Neuron (in vitro differentiated cells): Measurements from ENCODE around the gene ACAT1.
"Not testable (repeated sequence)": the region's sequence is repeated elsewhere in the genome, so short reads cannot be mapped to it uniquely, and the experiment has no call there.

ENCODE experiments used
- H2AFZ ChIP-seq: one replicate; pipeline ENCODE4 v1.6.1; 2013; ENCODE audit warnings: low read depth, mild to moderate bottlenecking, inconsistent platforms, low read length, moderate library complexity
- H3K27me3 ChIP-seq: one replicate; pipeline ENCODE4 v1.6.1; 2013; ENCODE audit warnings: low read length; ENCODE audit not compliant: insufficient read depth
- H3K36me3 ChIP-seq: one replicate; pipeline ENCODE4 v1.6.1; 2013; ENCODE audit warnings: low read length; ENCODE audit not compliant: insufficient read depth
- H3K4me1 ChIP-seq: one replicate; pipeline ENCODE4 v1.6.1; 2013; ENCODE audit warnings: low read length; ENCODE audit not compliant: insufficient read depth
- H3K4me3 ChIP-seq: 2 replicates; pipeline ENCODE4 v1.5.1; 2013; ENCODE audit warnings: mild to moderate bottlenecking, low read length, moderate library complexity
- H3K9me3 ChIP-seq: one replicate; pipeline ENCODE4 v1.6.1; 2013; ENCODE audit warnings: low read length

The ACAT1 gene

DNA sequence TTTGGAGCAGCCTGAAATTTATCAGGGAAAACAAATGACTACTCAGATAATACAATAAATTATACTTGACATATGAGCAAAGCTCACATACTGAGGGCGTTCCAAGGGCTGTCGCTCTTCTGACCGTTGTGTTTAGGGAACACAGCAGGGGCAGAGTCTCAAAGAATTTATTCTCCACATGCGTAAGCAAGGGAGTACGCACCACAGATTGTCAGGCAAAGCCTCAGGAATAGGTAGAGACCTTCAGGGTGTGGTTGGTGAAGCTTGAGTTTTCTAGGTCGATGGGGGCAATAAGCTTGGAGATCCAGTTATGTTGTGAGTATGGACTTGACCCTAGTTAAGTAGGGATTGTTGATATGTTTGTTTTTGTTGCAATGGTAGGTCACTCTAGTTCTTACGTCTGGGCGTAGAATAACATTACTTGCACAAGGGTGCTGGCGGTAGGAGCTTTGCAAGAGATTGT, 830 bp downstream of the ACAT1 start:
- H3K4me3 ChIP-seq: peak overlapping the region; percentile 88
- peak overlapping the region; percentile 98 for H2AFZ ChIP-seq
- no peaks in the 10 kb centered on the region for H3K27me3 ChIP-seq
- H3K9me3 ChIP-seq: no peaks in the 10 kb centered on the region
- peaks cover 6% of the 10 kb centered on the region for H3K4me1 ChIP-seq
- no peaks in the 10 kb centered on the region for H3K36me3 ChIP-seq

GRCh38 chr11:108125096-108125495, 3.7 kb downstream of the ACAT1 start:
- Histone ChIP-seq H3K27me3 (no peaks in the 10 kb centered on the region), H3K4me1 (peaks cover 6% of the 10 kb centered on the region), H3K36me3 (peaks cover 6% of the 10 kb centered on the region), H2AFZ (no peak overlapping the region), H3K4me3 (no peak overlapping the region), H3K9me3 (no peaks in the 10 kb centered on the region)

DNA sequence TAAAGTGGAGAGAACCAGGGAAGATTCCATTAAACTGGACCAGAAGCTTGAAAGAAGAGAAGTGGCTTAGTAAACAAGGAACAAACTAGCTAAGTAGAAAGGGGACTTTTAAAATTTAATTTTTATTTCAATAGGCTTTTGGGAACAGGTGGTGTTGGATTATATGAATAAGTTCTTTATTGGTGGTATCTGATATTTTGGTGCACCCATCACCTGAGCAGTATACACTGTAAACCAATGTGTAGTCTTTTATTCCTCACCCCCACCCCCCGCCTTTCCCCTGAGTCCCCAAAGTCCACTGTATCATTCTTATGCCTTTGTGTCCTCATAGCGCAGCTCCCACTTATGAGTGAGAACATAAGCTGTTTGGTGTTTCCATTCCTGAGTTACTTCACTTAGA, 7.4 kb downstream of the ACAT1 start:
- Histone ChIP-seq H3K27me3 (no peaks in the 10 kb centered on the region), H3K9me3 (no peaks in the 10 kb centered on the region), H3K4me1 (no peaks in the 10 kb centered on the region), H3K4me3 (no peak overlapping the region), H3K36me3 (peaks cover 11% of the 10 kb centered on the region), H2AFZ (no peak overlapping the region)

- no peaks in the 10 kb centered on the region for H3K27me3 ChIP-seq
- H3K4me1 ChIP-seq: no peaks in the 10 kb centered on the region
- no peak overlapping the region for H2AFZ ChIP-seq
- no peaks in the 10 kb centered on the region for H3K9me3 ChIP-seq
- H3K4me3 ChIP-seq: no peak overlapping the region
- H3K36me3 ChIP-seq: peaks cover 28% of the 10 kb centered on the region
Measured at GRCh38 chr11:108131993-108132392, 10.6 kb downstream of the ACAT1 start.

DNA sequence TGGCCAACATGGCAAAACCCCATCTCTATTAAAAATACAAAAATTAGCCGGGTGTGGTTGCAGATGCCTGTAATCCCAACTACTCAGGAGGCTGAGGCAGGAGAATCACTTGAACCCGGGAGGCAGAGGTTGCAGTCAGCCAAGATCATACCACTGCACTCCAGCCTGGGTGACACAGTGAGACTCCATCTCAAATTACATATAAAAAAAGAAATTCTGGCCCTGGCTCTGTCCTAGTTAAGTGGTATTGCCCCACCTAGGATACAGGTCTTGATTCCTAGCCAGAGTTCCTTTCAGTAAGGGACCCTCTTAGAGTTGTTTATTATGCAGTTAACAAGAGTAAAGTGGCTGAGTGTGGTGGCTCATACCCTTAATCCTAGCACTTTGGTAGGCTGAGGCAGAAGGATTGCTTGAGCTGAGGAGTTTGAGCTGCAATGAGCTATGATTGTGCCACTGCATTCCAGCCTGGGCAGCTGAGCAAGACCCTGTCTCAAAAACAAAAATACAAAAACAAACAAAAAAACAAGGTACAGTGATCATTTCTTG, 11.7 kb downstream of the ACAT1 start:
- not testable (repeated sequence) for H2AFZ ChIP-seq, H3K9me3 ChIP-seq, H3K27me3 ChIP-seq, H3K4me1 ChIP-seq, H3K4me3 ChIP-seq
- peaks cover 28% of the 10 kb centered on the region for H3K36me3 ChIP-seq

- Histone ChIP-seq H2AFZ (no peak overlapping the region), H3K27me3 (no peaks in the 10 kb centered on the region), H3K9me3 (no peaks in the 10 kb centered on the region), H3K4me1 (no peaks in the 10 kb centered on the region), H3K4me3 (no peak overlapping the region), H3K36me3 (peaks cover 36% of the 10 kb centered on the region)
Measured at GRCh38 chr11:108135845-108136544, 14.6 kb downstream of the ACAT1 start.

DNA sequence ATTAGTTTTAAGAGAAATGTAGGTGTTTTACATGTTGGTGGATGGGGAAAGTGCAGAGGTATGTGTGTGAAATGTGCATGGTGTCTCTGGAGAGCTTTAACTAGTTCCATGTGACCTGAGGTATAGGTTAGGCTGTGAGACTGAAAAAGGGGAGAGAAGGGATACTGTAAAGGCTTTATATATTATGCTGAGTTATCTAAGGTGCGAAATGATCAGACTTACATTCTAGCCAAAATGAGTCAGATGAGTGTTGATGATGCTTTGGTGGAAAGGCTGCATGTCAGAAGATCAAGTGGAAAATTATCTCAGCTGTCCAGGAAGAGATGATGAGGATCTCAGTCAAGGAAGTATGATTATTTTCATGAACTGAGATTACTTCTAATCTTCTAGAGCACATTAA, 15.8 kb downstream of the ACAT1 start:
- Histone ChIP-seq H2AFZ (no peak overlapping the region), H3K36me3 (peaks cover 46% of the 10 kb centered on the region), H3K9me3 (no peaks in the 10 kb centered on the region), H3K27me3 (no peaks in the 10 kb centered on the region), H3K4me3 (no peak overlapping the region), H3K4me1 (no peaks in the 10 kb centered on the region)

- Histone ChIP-seq H3K36me3 (peaks cover 67% of the 10 kb centered on the region), H3K4me3 (no peak overlapping the region), H3K9me3 (no peaks in the 10 kb centered on the region), H3K27me3 (no peaks in the 10 kb centered on the region), H3K4me1 (no peaks in the 10 kb centered on the region), H2AFZ (no peak overlapping the region)
Measured at GRCh38 chr11:108142304-108142703, 20.9 kb downstream of the ACAT1 start.

DNA sequence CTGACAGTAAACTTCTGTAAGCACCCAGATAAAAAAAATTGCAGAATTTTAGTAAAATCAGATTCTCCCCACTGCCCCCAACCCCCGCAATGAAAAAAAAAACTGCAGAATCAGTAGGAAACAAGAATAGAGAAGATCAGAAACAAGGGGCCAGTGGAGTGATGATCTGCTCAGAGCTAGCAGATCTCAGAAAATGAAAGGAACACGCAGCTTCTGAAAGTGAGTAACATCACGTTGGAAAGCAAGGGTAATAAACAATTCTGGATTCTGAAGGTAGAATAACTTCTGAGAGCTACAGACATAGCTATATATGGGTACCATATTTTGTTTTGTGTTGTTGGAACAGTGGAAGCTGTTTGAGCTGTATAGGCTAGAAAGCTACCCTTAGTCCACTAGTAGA, 23.2 kb downstream of the ACAT1 start:
- no peaks in the 10 kb centered on the region for H3K4me1 ChIP-seq
- no peak overlapping the region for H3K4me3 ChIP-seq
- H2AFZ ChIP-seq: no peak overlapping the region
- no peaks in the 10 kb centered on the region for H3K9me3 ChIP-seq
- no peaks in the 10 kb centered on the region for H3K27me3 ChIP-seq
- peaks cover 86% of the 10 kb centered on the region for H3K36me3 ChIP-seq

DNA sequence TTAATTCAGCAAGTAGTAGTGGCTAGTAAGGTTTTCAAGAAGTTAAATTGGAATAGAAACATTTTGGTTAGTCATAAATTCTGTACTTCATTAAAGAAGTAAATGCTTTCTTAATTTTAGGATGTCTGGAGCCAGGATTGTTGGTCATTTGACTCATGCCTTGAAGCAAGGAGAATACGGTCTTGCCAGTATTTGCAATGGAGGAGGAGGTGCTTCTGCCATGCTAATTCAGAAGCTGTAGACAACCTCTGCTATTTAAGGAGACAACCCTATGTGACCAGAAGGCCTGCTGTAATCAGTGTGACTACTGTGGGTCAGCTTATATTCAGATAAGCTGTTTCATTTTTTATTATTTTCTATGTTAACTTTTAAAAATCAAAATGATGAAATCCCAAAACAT, 25.8 kb downstream of the ACAT1 start:
- Histone ChIP-seq H3K36me3 (peaks cover 83% of the 10 kb centered on the region), H3K9me3 (no peaks in the 10 kb centered on the region)

DNA sequence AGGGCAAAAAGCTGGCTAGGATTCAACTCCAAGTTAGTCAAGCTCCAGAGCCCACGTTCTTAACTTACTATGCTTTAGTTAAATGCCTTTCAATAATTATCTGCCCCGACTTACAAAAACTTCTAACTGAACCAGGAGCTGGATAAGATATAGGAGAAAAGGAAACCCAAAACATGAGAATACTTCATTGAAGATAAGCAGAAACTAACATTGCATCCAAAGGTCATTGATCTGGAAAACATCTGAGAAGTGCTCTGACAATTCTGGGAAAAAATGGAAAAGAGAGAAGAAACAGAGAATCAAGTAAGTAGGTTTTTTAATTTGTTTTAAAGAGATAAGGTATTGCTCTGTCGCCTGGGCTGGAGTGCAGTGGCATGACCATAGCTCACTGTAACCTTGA, 27.2 kb downstream of the ACAT1 start:
- Histone ChIP-seq H3K4me1 (no peaks in the 10 kb centered on the region), H2AFZ (no peak overlapping the region), H3K4me3 (no peak overlapping the region), H3K36me3 (peaks cover 77% of the 10 kb centered on the region), H3K27me3 (no peaks in the 10 kb centered on the region), H3K9me3 (no peaks in the 10 kb centered on the region)

More for the DNA sequence above, 25.8 kb downstream of the ACAT1 start:
- no peak overlapping the region for H2AFZ ChIP-seq
- H3K4me3 ChIP-seq: no peak overlapping the region
- no peaks in the 10 kb centered on the region for H3K4me1 ChIP-seq
- H3K27me3 ChIP-seq: no peaks in the 10 kb centered on the region

GRCh38 chr11:108154591-108154990, 33.2 kb downstream of the ACAT1 start:
- no peaks in the 10 kb centered on the region for H3K9me3 ChIP-seq
- no peak overlapping the region for H2AFZ ChIP-seq
- H3K36me3 ChIP-seq: peaks cover 80% of the 10 kb centered on the region
- no peaks in the 10 kb centered on the region for H3K4me1 ChIP-seq
- no peak overlapping the region for H3K4me3 ChIP-seq
- no peaks in the 10 kb centered on the region for H3K27me3 ChIP-seq

GRCh38 chr11:108160970-108161566, 39.7 kb downstream of the ACAT1 start:
- H3K4me1 ChIP-seq: no peaks in the 10 kb centered on the region
- H3K27me3 ChIP-seq: no peaks in the 10 kb centered on the region
- H2AFZ ChIP-seq: no peak overlapping the region
- no peaks in the 10 kb centered on the region for H3K9me3 ChIP-seq
- peaks cover 79% of the 10 kb centered on the region for H3K36me3 ChIP-seq
- no peak overlapping the region for H3K4me3 ChIP-seq
